ENCODE data around the gene MMP26.

MMP26 gene

DNA sequence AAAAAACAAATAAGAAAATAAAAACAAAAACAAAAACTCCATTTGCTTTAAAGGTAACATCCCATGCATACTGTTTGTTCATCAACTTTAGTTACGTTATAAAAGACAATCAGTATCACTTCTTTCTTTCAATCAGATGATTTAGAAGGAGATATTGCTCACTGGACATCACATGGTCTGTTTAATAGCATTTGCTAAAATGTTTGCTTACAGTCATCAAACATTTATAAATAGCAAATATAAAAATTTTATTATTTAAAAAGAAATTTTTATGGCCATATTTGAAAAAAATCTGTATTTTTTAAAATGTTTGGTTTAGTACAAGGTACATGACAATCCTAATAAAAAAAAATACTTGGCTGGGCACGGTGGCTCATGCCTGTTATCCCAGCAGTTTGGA lies 22.6 kb downstream of the MMP26 start:
- no peak for DNase-seq

DNA sequence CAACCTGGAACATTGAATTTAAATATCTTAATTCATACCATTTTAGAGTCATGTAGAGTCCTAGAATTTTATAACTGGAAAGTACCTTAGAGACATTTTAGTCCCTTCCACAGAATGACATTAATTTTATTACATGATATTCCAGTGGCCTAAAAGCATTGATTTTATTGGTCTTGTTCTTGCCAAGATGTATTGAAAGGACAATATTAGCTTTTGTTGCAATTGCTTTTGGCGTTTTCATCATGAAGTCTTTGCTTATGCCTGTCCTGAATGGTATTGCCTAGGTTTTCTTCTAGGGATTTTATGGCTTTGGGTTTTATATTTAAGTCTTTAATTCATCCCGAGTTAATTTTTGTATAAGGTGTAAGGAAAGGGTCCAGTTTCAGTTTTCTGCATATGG lies 36.2 kb downstream of the MMP26 start:
- DNase-seq: no peak

DNA sequence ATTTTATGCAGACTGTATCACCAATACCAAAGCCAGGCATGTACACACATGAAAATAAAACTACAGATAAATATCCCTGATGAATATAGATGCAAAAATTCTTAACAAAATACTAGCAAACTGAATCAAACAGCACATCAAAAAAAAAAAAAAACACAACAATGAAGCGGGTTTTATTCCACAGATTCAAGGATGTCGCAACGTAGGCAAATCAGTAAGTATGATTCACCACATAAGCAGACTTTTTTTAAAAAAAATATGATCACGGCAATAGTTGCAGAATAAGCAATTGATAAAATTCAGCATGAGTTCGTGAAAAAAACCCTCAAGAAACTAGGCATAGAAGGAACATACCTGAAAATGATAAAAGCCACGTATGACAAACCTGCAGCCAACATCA lies 43.9 kb downstream of the MMP26 start:
- DNase-seq: no peak

DNA sequence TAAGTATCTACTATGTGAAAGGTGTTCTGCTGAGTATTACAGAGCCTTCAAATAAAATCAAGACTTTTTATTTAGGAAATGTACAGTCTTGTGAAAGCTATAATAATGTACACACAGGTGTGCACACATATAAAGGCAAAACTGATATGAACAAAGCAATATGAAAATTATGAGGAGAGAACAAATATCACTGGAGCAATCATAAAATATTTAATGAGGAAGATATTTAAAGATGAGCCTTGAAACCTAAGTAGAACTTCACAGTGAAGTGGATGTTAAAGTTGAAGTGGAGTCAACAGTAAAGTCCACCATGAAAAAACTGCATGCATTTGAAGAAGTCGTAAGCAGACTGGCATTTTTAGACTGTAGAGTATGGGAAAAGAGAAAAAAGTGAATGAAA lies 46.6 kb downstream of the MMP26 start:
- DNase-seq: no peak
